B cell (primary cell): ENCODE data around the gene CD300LG.

Experiments used
- EZH2 ChIP-seq: IDR thresholded peaks from 2 replicates; pipeline ENCODE4 v1.6.1; 2012; ENCODE audit warnings: borderline replicate concordance, low read depth, mild to moderate bottlenecking, moderate library complexity, low read length; ENCODE audit not compliant: insufficient read depth, poor library complexity, severe bottlenecking
- TF ChIP-seq, protein P1 (sequence below): fragments of 200-600 bp; IDR thresholded peaks from one replicate; pipeline ENCODE4 v1.8.0; 2022; ENCODE audit warnings: antibody characterized with exemption, mild to moderate bottlenecking

DNA sequence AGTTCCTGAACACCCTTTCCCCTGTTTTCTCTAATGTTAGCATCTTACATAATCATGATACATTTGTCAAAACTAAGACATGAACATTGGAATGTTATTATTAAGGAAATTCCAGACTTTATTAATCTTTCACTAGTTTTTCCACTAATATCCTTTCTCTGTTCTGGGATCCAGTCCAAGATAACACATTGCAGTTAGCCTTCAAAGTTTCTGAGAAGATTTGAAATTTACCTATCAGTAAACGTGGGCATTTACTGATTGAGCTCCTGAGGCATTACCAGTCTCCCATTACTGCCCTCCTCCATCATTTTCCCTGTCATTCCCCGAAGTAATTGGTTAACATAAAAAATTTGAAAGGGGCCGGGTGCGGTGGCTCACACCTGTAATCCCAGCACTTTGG is 5.7 kb upstream of the CD300LG start:
- TF ChIP-seq, protein P1, sequence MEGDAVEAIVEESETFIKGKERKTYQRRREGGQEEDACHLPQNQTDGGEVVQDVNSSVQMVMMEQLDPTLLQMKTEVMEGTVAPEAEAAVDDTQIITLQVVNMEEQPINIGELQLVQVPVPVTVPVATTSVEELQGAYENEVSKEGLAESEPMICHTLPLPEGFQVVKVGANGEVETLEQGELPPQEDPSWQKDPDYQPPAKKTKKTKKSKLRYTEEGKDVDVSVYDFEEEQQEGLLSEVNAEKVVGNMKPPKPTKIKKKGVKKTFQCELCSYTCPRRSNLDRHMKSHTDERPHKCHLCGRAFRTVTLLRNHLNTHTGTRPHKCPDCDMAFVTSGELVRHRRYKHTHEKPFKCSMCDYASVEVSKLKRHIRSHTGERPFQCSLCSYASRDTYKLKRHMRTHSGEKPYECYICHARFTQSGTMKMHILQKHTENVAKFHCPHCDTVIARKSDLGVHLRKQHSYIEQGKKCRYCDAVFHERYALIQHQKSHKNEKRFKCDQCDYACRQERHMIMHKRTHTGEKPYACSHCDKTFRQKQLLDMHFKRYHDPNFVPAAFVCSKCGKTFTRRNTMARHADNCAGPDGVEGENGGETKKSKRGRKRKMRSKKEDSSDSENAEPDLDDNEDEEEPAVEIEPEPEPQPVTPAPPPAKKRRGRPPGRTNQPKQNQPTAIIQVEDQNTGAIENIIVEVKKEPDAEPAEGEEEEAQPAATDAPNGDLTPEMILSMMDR, result no peak
- no peak for TF ChIP-seq EZH2
